ENCODE data around the gene CMKLR1.

The CMKLR1 gene

DNA sequence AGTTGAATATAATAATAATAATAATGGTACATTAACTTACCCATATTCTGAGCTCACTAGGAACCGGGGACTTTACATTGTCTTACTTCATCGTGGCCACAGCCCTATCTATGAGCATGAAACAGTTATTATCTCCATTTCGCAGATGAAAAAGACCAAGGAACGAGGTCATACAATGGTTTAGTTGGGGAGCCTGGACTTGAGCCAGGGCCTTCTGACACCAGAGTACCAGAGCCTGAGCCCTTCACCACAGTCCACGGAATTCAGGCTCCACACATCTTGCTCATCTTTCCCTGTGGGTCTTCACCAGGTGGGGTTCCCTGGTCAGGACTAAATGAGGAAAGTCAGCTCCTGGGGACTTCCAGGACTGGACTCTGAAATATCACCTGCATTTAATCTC lies 31.3 kb upstream of the CMKLR1 start:
- no peak overlapping the region for H3K4me3 ChIP-seq (replicated peaks; ENCODE audit: insufficient read depth, low read length)
- TF ChIP-seq, protein P1, sequence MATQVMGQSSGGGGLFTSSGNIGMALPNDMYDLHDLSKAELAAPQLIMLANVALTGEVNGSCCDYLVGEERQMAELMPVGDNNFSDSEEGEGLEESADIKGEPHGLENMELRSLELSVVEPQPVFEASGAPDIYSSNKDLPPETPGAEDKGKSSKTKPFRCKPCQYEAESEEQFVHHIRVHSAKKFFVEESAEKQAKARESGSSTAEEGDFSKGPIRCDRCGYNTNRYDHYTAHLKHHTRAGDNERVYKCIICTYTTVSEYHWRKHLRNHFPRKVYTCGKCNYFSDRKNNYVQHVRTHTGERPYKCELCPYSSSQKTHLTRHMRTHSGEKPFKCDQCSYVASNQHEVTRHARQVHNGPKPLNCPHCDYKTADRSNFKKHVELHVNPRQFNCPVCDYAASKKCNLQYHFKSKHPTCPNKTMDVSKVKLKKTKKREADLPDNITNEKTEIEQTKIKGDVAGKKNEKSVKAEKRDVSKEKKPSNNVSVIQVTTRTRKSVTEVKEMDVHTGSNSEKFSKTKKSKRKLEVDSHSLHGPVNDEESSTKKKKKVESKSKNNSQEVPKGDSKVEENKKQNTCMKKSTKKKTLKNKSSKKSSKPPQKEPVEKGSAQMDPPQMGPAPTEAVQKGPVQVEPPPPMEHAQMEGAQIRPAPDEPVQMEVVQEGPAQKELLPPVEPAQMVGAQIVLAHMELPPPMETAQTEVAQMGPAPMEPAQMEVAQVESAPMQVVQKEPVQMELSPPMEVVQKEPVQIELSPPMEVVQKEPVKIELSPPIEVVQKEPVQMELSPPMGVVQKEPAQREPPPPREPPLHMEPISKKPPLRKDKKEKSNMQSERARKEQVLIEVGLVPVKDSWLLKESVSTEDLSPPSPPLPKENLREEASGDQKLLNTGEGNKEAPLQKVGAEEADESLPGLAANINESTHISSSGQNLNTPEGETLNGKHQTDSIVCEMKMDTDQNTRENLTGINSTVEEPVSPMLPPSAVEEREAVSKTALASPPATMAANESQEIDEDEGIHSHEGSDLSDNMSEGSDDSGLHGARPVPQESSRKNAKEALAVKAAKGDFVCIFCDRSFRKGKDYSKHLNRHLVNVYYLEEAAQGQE (IDR thresholded peaks at IDR 0.05; ENCODE audit: insufficient replicate concordance, low read depth): no peak
- TF ChIP-seq GABPA (IDR thresholded peaks at IDR 0.05; ENCODE audit: low read depth) (no peak), SPI1 (IDR thresholded peaks at IDR 0.05; ENCODE audit: borderline replicate concordance, low read depth) (no peak), POLR2AphosphoS5 (IDR thresholded peaks at IDR 0.05; ENCODE audit: low read depth) (no peak)
- TF ChIP-seq, protein P2, sequence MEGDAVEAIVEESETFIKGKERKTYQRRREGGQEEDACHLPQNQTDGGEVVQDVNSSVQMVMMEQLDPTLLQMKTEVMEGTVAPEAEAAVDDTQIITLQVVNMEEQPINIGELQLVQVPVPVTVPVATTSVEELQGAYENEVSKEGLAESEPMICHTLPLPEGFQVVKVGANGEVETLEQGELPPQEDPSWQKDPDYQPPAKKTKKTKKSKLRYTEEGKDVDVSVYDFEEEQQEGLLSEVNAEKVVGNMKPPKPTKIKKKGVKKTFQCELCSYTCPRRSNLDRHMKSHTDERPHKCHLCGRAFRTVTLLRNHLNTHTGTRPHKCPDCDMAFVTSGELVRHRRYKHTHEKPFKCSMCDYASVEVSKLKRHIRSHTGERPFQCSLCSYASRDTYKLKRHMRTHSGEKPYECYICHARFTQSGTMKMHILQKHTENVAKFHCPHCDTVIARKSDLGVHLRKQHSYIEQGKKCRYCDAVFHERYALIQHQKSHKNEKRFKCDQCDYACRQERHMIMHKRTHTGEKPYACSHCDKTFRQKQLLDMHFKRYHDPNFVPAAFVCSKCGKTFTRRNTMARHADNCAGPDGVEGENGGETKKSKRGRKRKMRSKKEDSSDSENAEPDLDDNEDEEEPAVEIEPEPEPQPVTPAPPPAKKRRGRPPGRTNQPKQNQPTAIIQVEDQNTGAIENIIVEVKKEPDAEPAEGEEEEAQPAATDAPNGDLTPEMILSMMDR (IDR thresholded peaks at IDR 0.05; ENCODE audit: insufficient read depth, low read length): no peak
- no peak for DNase-seq (ENCODE audit: low read depth in 1 of 2, low spot score in 1 of 2)
- no peaks in the 10 kb centered on the region for H3K27me3 ChIP-seq (ENCODE audit: insufficient read depth, poor library complexity, severe bottlenecking)
- no peak overlapping the region for H3K27ac ChIP-seq (replicated peaks)

DNA sequence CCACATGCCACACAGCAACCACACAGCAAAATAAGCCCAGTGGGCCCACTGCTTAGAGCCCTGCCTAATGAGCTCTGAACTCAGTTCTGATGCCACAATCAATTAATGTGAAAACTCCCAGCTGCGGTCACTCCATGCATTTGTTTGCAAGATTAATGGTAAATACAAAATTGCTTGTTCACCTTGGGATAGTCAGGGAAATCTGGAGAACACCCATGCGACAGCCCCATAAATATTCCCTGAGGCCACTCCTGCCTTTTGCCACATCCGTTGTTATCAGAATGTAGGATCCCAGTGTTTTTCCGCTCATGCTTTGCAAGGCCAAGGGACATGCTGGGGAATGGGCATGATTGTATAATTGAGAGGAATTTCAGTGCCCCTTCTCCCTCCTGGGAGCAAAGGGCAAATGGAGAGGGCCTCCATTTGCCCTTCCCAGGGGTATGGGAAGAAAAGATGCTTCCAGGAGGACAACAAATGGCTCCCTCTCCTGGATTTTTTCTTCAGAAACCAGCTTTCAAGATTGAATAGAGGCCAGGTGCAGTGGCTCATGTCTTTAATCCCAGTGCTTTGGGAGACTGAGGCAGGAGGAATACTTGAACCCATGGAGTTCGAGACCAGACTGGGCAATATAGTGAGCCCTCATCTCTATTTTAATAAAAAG lies 30.8 kb upstream of the CMKLR1 start:
- no peak overlapping the region for H3K27ac ChIP-seq (replicated peaks)
- H3K4me3 ChIP-seq (replicated peaks; ENCODE audit: insufficient read depth, low read length): no peak overlapping the region
- TF ChIP-seq SPI1 (IDR thresholded peaks at IDR 0.05; ENCODE audit: borderline replicate concordance, low read depth) (no peak), GABPA (IDR thresholded peaks at IDR 0.05; ENCODE audit: low read depth) (no peak), POLR2AphosphoS5 (IDR thresholded peaks at IDR 0.05; ENCODE audit: low read depth) (no peak)
- TF ChIP-seq, protein P2 (IDR thresholded peaks at IDR 0.05; ENCODE audit: insufficient read depth, low read length): no peak
- TF ChIP-seq, protein P1 (IDR thresholded peaks at IDR 0.05; ENCODE audit: insufficient replicate concordance, low read depth): no peak
- DNase-seq (ENCODE audit: low read depth in 1 of 2, low spot score in 1 of 2): no peak
- H3K27me3 ChIP-seq (ENCODE audit: insufficient read depth, poor library complexity, severe bottlenecking): no peaks in the 10 kb centered on the region

DNA sequence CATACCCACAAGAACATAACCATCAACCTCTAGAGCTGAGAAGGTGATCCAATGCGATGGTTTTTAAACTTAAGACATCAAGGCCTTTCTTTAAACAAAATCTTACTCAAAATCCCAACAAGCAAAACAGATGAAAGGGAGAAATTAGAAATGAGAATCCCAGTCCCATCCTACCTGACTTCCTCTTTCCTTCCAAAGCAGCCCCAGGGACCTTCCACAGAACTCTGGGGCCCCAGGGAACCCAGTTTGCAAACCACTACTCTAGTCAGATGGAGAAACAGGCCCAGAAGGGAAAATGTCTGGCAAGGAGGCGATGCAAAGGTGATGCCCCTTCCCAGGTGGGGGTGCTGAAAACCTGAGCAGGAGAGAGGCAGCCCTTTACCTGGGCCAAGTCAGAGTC lies 29.0 kb upstream of the CMKLR1 start:
- Histone ChIP-seq H3K27me3 (ENCODE audit: insufficient read depth, poor library complexity, severe bottlenecking) (no peaks in the 10 kb centered on the region), H3K27ac (replicated peaks) (no peak overlapping the region), H3K4me3 (replicated peaks; ENCODE audit: insufficient read depth, low read length) (no peak overlapping the region)
- TF ChIP-seq POLR2AphosphoS5 (IDR thresholded peaks at IDR 0.05; ENCODE audit: low read depth) (no peak), SPI1 (IDR thresholded peaks at IDR 0.05; ENCODE audit: borderline replicate concordance, low read depth) (peak; percentile 88), GABPA (IDR thresholded peaks at IDR 0.05; ENCODE audit: low read depth) (no peak)
- TF ChIP-seq, protein P2 (IDR thresholded peaks at IDR 0.05; ENCODE audit: insufficient read depth, low read length): no peak
- TF ChIP-seq, protein P1 (IDR thresholded peaks at IDR 0.05; ENCODE audit: insufficient replicate concordance, low read depth): no peak
- peak in 1 of 2 experiments; percentile 26 for DNase-seq (ENCODE audit: low read depth in 1 of 2, low spot score in 1 of 2)
